ENCODE measurements around the gene CITED4.

CITED4 gene

GRCh38 chr1:40842691-40843090, 19.5 kb downstream of the CITED4 start:
- H3F3A ChIP-seq (ENCODE audit: low read depth), result no peaks in the 10 kb centered on the region
- H3K79me2 ChIP-seq (ENCODE audit: insufficient read depth, low read length), result no peaks in the 10 kb centered on the region
- no peak overlapping the region for H2AFZ ChIP-seq (ENCODE audit: low read length)
- H3K9me2 ChIP-seq (replicated peaks; ENCODE audit: low read depth, low read length), result no peaks in the 10 kb centered on the region
- no peaks in the 10 kb centered on the region for H3K36me3 ChIP-seq (ENCODE audit: insufficient read depth, low read length)
- no peaks in the 10 kb centered on the region for H3K27me3 ChIP-seq (ENCODE audit: insufficient read depth, low read length, poor library complexity, severe bottlenecking)
- H3K4me3 ChIP-seq (ENCODE audit: low read length, poor library complexity, severe bottlenecking), result no peak overlapping the region
- peaks cover 8% of the 10 kb centered on the region for H3K4me1 ChIP-seq (ENCODE audit: insufficient read depth, low read length, poor library complexity, severe bottlenecking)
- no peaks in the 10 kb centered on the region for H3K9me3 ChIP-seq (ENCODE audit: insufficient read depth, low read depth, low read length)
- no peaks in the 10 kb centered on the region for H4K20me1 ChIP-seq (ENCODE audit: insufficient read depth, low read length, poor library complexity, severe bottlenecking)
- no peak overlapping the region for H3K9ac ChIP-seq (ENCODE audit: low read depth, low read length, poor library complexity, severe bottlenecking)
- no peak overlapping the region for H3K4me2 ChIP-seq (ENCODE audit: low read depth, low read length, poor library complexity, severe bottlenecking)
- TF ChIP-seq EZH2phosphoT487 (IDR thresholded peaks at IDR 0.05; ENCODE audit: borderline replicate concordance) (no peak), CTCF (conservative IDR thresholded peaks at IDR 0.05; ENCODE audit: low read length) (no peak)

- Histone ChIP-seq H3K4me3 (ENCODE audit: low read length, poor library complexity, severe bottlenecking) (no peak overlapping the region), H3K27me3 (ENCODE audit: insufficient read depth, low read length, poor library complexity, severe bottlenecking) (no peaks in the 10 kb centered on the region), H3K9me2 (replicated peaks; ENCODE audit: low read depth, low read length) (no peaks in the 10 kb centered on the region), H3K79me2 (ENCODE audit: insufficient read depth, low read length) (no peaks in the 10 kb centered on the region), H2AFZ (ENCODE audit: low read length) (no peak overlapping the region), H3K9ac (ENCODE audit: low read depth, low read length, poor library complexity, severe bottlenecking) (no peak overlapping the region), H3K4me1 (ENCODE audit: insufficient read depth, low read length, poor library complexity, severe bottlenecking) (peaks cover 8% of the 10 kb centered on the region), H3K36me3 (ENCODE audit: insufficient read depth, low read length) (no peaks in the 10 kb centered on the region), H4K20me1 (ENCODE audit: insufficient read depth, low read length, poor library complexity, severe bottlenecking) (no peaks in the 10 kb centered on the region), H3F3A (ENCODE audit: low read depth) (no peaks in the 10 kb centered on the region), H3K4me2 (ENCODE audit: low read depth, low read length, poor library complexity, severe bottlenecking) (no peak overlapping the region), H3K9me3 (ENCODE audit: insufficient read depth, low read depth, low read length) (no peaks in the 10 kb centered on the region)
- TF ChIP-seq EZH2phosphoT487 (IDR thresholded peaks at IDR 0.05; ENCODE audit: borderline replicate concordance) (no peak), CTCF (conservative IDR thresholded peaks at IDR 0.05; ENCODE audit: low read length) (no peak)
These were observed 20.0 kb downstream of the CITED4 start for GRCh38 chr1:40842207-40842606.

GRCh38 chr1:40841602-40842001, 20.6 kb downstream of the CITED4 start:
- H3K27me3 ChIP-seq (ENCODE audit: insufficient read depth, low read length, poor library complexity, severe bottlenecking), result no peaks in the 10 kb centered on the region
- H3K9me2 ChIP-seq (replicated peaks; ENCODE audit: low read depth, low read length), result no peaks in the 10 kb centered on the region
- H3K4me2 ChIP-seq (ENCODE audit: low read depth, low read length, poor library complexity, severe bottlenecking), result no peak overlapping the region
- H4K20me1 ChIP-seq (ENCODE audit: insufficient read depth, low read length, poor library complexity, severe bottlenecking), result no peaks in the 10 kb centered on the region
- peaks cover 8% of the 10 kb centered on the region for H3K4me1 ChIP-seq (ENCODE audit: insufficient read depth, low read length, poor library complexity, severe bottlenecking)
- TF ChIP-seq CTCF (conservative IDR thresholded peaks at IDR 0.05; ENCODE audit: low read length), result no peak
- no peak for TF ChIP-seq EZH2phosphoT487 (IDR thresholded peaks at IDR 0.05; ENCODE audit: borderline replicate concordance)
- no peak overlapping the region for H3K9ac ChIP-seq (ENCODE audit: low read depth, low read length, poor library complexity, severe bottlenecking)
- H3K36me3 ChIP-seq (ENCODE audit: insufficient read depth, low read length), result no peaks in the 10 kb centered on the region
- H2AFZ ChIP-seq (ENCODE audit: low read length), result no peak overlapping the region
- no peaks in the 10 kb centered on the region for H3F3A ChIP-seq (ENCODE audit: low read depth)
- H3K9me3 ChIP-seq (ENCODE audit: insufficient read depth, low read depth, low read length), result no peaks in the 10 kb centered on the region
- H3K79me2 ChIP-seq (ENCODE audit: insufficient read depth, low read length), result no peaks in the 10 kb centered on the region
- H3K4me3 ChIP-seq (ENCODE audit: low read length, poor library complexity, severe bottlenecking), result no peak overlapping the region

All from Loucy (cell line).